Endothelial cell of umbilical vein (primary cell): ENCODE measurements around the gene MAG. TPM values are rescaled to one million over a fixed set of nuclear protein-coding genes. Genes with fewer than 3 reads are reported as not detected.

Experiments used
- BruUV-seq: library from RNA; stranded (reverse); fragments of 400-500 nt; replicated peaks from 2 replicates; lab custom pipeline; 2021; lab: Mats Ljungman, UMichigan
- CTCF ChIA-PET: fragments of 300-600, 350-600 bp; sonication (Branson Sonifier 250); formaldehyde crosslinking; loops from one replicate; lab custom pipeline; 2021; ENCODE audit warnings: antibody characterized with exemption, inconsistent platforms; lab: Charles Lee
- POLR2A ChIA-PET: fragments of 300-600, 350-600 bp; sonication (Branson Sonifier 250); formaldehyde crosslinking; loops from one replicate; lab custom pipeline; 2021; ENCODE audit warnings: antibody characterized with exemption, inconsistent platforms; lab: Charles Lee
- DNase-seq: peaks from one replicate; pipeline ENCODE4 v3.0.0-alpha.2; 2011; ENCODE audit warnings: low read depth, low spot score
- FAIRE-seq: peaks from 2 replicates; lab custom pipeline; 2011; peaks lifted over from hg19 to GRCh38; lab: Jason Lieb, UNC
- H2AFZ ChIP-seq: 2 replicates; pipeline ENCODE4 v1.6.0; 2012; ENCODE audit warnings: low read depth, low read length, control low read depth, inconsistent platforms
- H3K27ac ChIP-seq: 2 replicates; pipeline ENCODE4 v1.5.1; 2011; ENCODE audit warnings: low read depth, mild to moderate bottlenecking, control low read depth, low read length, moderate library complexity; ENCODE audit not compliant: insufficient read depth
- H3K27me3 ChIP-seq, 2 experiments: 2 replicates each; pipeline versions ENCODE4 v1.6.0 to v1.6.1; 2011; ENCODE audit warnings: low read length in 2 of 2, mixed read lengths in 1 of 2; ENCODE audit not compliant: control insufficient read depth in 2 of 2, insufficient read depth in 2 of 2
- H3K36me3 ChIP-seq, 2 experiments: 2 replicates in 1 of 2; 3 replicates in 1 of 2; pipeline ENCODE4 v1.5.1; 2011; ENCODE audit warnings: low read length in 2 of 2, mild to moderate bottlenecking in 1 of 2, moderate library complexity in 1 of 2; ENCODE audit not compliant: control insufficient read depth in 2 of 2, insufficient read depth in 2 of 2; ENCODE audit errors: extremely low read depth in 1 of 2
- H3K4me1 ChIP-seq: 3 replicates; pipeline ENCODE4 v1.5.1; 2011; ENCODE audit warnings: mild to moderate bottlenecking, low read length; ENCODE audit not compliant: control insufficient read depth, insufficient read depth; ENCODE audit errors: extremely low read depth
- H3K4me2 ChIP-seq: 2 replicates; pipeline ENCODE4 v1.6.1; 2011; ENCODE audit warnings: low read length, control low read depth, mixed read lengths; ENCODE audit not compliant: insufficient read depth
- H3K4me3 ChIP-seq, 3 experiments: fragments of 200-600 bp in 1 of 3; sonication (generic), shearing (Covaris generic) in 1 of 3; replicated peaks in 1 of 3; 2 replicates each; pipeline ENCODE4 v1.5.1; 2011 to 2016; ENCODE audit warnings: control low read depth in 3 of 3, low read length in 3 of 3, mild to moderate bottlenecking in 2 of 3, inconsistent platforms in 1 of 3, low read depth in 1 of 3, moderate library complexity in 1 of 3; ENCODE audit not compliant: insufficient read depth in 1 of 3
- H3K79me2 ChIP-seq: 2 replicates; pipeline ENCODE4 v1.6.0; 2012; ENCODE audit warnings: low read length, inconsistent platforms; ENCODE audit not compliant: control insufficient read depth, insufficient read depth
- H3K9ac ChIP-seq: replicated peaks from 2 replicates; pipeline ENCODE3; 2011; ENCODE audit warnings: low read length, control low read depth; ENCODE audit not compliant: insufficient read depth; ENCODE audit errors: extremely low read depth
- H3K9me1 ChIP-seq: replicated peaks from 3 replicates; pipeline ENCODE4 v1.6.0; 2011; ENCODE audit warnings: mild to moderate bottlenecking, low read length; ENCODE audit not compliant: control insufficient read depth, insufficient read depth; ENCODE audit errors: extremely low read depth
- H3K9me3 ChIP-seq: replicated peaks from 2 replicates; pipeline ENCODE4 v1.5.1; 2012; ENCODE audit warnings: low read length, inconsistent platforms; ENCODE audit not compliant: control insufficient read depth, insufficient read depth
- H4K20me1 ChIP-seq: replicated peaks from 2 replicates; pipeline ENCODE3; 2011; ENCODE audit warnings: mild to moderate bottlenecking, low read length; ENCODE audit not compliant: control insufficient read depth, insufficient read depth; ENCODE audit errors: extremely low read depth
- EZH2 ChIP-seq: IDR thresholded peaks from 2 replicates; pipeline ENCODE4 v1.6.1; 2012; ENCODE audit warnings: borderline replicate concordance, low read depth, mild to moderate bottlenecking, moderate library complexity, low read length, inconsistent platforms; ENCODE audit not compliant: severe bottlenecking
- FOS ChIP-seq: IDR thresholded peaks from 2 replicates; pipeline ENCODE4 v1.6.1; 2011; ENCODE audit warnings: mild to moderate bottlenecking, low read length, moderate library complexity, borderline replicate concordance; ENCODE audit not compliant: insufficient read depth
- GATA2 ChIP-seq: IDR thresholded peaks from 2 replicates; pipeline ENCODE4 v1.7.0; 2011; ENCODE audit warnings: low read depth, mild to moderate bottlenecking, moderate library complexity, mixed read lengths, low read length; ENCODE audit not compliant: insufficient read length, insufficient read depth
- JUN ChIP-seq: IDR thresholded peaks from 2 replicates; pipeline ENCODE4 v1.6.1; 2011; ENCODE audit warnings: borderline replicate concordance, low read depth; ENCODE audit not compliant: insufficient read length, insufficient read depth
- MAX ChIP-seq: IDR thresholded peaks from 2 replicates; pipeline ENCODE4 v1.6.1; 2011; ENCODE audit not compliant: insufficient read depth, insufficient read length
- MYC ChIP-seq: IDR thresholded peaks from one replicate; pipeline ENCODE4 v1.6.1; 2011; ENCODE audit warnings: mild to moderate bottlenecking, low read depth, low read length
- POLR2A ChIP-seq: IDR thresholded peaks from 2 replicates; pipeline ENCODE4 v1.6.1; 2012; ENCODE audit warnings: low read depth, mild to moderate bottlenecking, control low read depth, low read length
- POLR2AphosphoS5 ChIP-seq: IDR thresholded peaks from 2 replicates; pipeline ENCODE4 v1.6.1; 2012; ENCODE audit warnings: low read depth, mild to moderate bottlenecking, control low read depth, low read length, moderate library complexity; ENCODE audit not compliant: insufficient read depth
- dilution Hi-C: fragments of 300-500 bp; cut with MboI; formaldehyde crosslinking; loops from one replicate; pipeline ENCODE4 v1.15.0; 2019; ENCODE audit warnings: low sequenced_read_pairs; ENCODE audit not compliant: extremely low pct_ligation_motif_present
- intact Hi-C: fragments of 100-400 bp; cut with micrococcal nuclease; formaldehyde crosslinking; loops from one replicate; pipeline ENCODE4 v1.10.0; 2022
- polyA plus RNA-seq, 4 experiments: library from polyadenylated mRNA; depleted of rRNA in 3 of 4; stranded (reverse) in 3 of 4; unstranded in 1 of 4; fragments of >200 nt; gene quantifications; 2 replicates each; pipeline versions ENCODE4 v1.2.1 to v1.2.3, GENCODE V29; 2011 to 2012; ENCODE audit warnings: missing spikeins in 1 of 4
- total RNA-seq: library from RNA; stranded (reverse); gene quantifications from 2 replicates; pipeline ENCODE4 v1.2.3, GENCODE V29; 2021
- TF ChIP-seq, protein P1 (sequence below), 2 donors: IDR thresholded peaks; 1 replicate in 1 of 2; 2 replicates in 1 of 2; pipeline ENCODE4 v1.5.1; 2011; ENCODE audit warnings: low read length in 2 of 2, mild to moderate bottlenecking in 2 of 2, moderate library complexity in 2 of 2, control low read depth in 1 of 2, inconsistent platforms in 1 of 2, low read depth in 1 of 2; ENCODE audit not compliant: insufficient read depth in 1 of 2; ENCODE audit errors: extremely low read depth in 1 of 2

Gene MAG
- total and polyA plus RNA-seq, 2 donors (not counting 3 experiments of a cell fraction or from before 2014, with no cell fraction given): not detected

GRCh38 chr19:35247526-35248309, 44.2 kb upstream of the MAG start:
- POLR2A ChIA-PET: no interaction called here
- DNase-seq: no peak
- Histone ChIP-seq H3K36me3 (no peaks in the 10 kb centered on the region), H3K4me2 (no peak overlapping the region), H3K4me3 (no peak overlapping the region), H3K4me1 (no peaks in the 10 kb centered on the region), H2AFZ (no peak overlapping the region), H3K27ac (no peak overlapping the region), H3K79me2 (no peaks in the 10 kb centered on the region), H3K9me3 (no peaks in the 10 kb centered on the region), H3K9me1 (no peaks in the 10 kb centered on the region), H3K27me3 (peaks cover 26 to 49% of the 10 kb centered on the region in 2 experiments), H3K9ac (no peak overlapping the region), H4K20me1 (no peaks in the 10 kb centered on the region)
- TF ChIP-seq POLR2AphosphoS5 (no peak), JUN (no peak), MYC (no peak), EZH2 (peak; percentile 1), FOS (no peak), GATA2 (no peak), POLR2A (no peak), MAX (no peak)
- TF ChIP-seq, protein P1, sequence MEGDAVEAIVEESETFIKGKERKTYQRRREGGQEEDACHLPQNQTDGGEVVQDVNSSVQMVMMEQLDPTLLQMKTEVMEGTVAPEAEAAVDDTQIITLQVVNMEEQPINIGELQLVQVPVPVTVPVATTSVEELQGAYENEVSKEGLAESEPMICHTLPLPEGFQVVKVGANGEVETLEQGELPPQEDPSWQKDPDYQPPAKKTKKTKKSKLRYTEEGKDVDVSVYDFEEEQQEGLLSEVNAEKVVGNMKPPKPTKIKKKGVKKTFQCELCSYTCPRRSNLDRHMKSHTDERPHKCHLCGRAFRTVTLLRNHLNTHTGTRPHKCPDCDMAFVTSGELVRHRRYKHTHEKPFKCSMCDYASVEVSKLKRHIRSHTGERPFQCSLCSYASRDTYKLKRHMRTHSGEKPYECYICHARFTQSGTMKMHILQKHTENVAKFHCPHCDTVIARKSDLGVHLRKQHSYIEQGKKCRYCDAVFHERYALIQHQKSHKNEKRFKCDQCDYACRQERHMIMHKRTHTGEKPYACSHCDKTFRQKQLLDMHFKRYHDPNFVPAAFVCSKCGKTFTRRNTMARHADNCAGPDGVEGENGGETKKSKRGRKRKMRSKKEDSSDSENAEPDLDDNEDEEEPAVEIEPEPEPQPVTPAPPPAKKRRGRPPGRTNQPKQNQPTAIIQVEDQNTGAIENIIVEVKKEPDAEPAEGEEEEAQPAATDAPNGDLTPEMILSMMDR (IDR thresholded peaks at IDR 0.05; ENCODE audit: extremely low read depth in 1 of 2, insufficient read depth in 1 of 2, low read depth in 1 of 2, low read length in 2 of 2): peak in 1 of 2 donors; percentile 11
- intact Hi-C loops (no loop called here), dilution Hi-C loops (no loop called here)
- CTCF ChIA-PET: no interaction called here
- BruUV-seq: no TSS peak
- no peak for FAIRE-seq
